Ovary (tissue), 9 donors: ENCODE measurements around the gene CCDC81. TPM values are rescaled to one million over a fixed set of nuclear protein-coding genes. Genes with fewer than 3 reads are reported as not detected.

Experiments
- DNase-seq, 5 donors: peaks; one replicate each; pipeline ENCODE4 v3.0.0-alpha.2; 2019 to 2020
- H3K27ac ChIP-seq, 2 donors: fragments of 200-600 bp; one replicate each; pipeline versions ENCODE4 v1.5.1 to v1.8.0; 2019 to 2022
- H3K27me3 ChIP-seq: fragments of 200-600 bp; one replicate; pipeline ENCODE4 v1.8.0; 2022
- H3K36me3 ChIP-seq: fragments of 200-600 bp; sonication (generic); one replicate; pipeline ENCODE4 v1.5.1; 2019
- H3K4me1 ChIP-seq: one replicate; pipeline ENCODE4 v1.8.1; 2013; ENCODE audit warnings: mild to moderate bottlenecking, moderate library complexity; ENCODE audit not compliant: insufficient read depth
- H3K4me3 ChIP-seq: fragments of 200-600 bp; sonication (generic); one replicate; pipeline ENCODE4 v1.5.1; 2017
- H3K9me3 ChIP-seq, 2 donors: fragments of 200-600 bp in 1 of 2; sonication (generic) in 1 of 2; one replicate each; pipeline versions ENCODE4 v1.5.1 to v1.8.1; 2013 to 2019; ENCODE audit warnings: mild to moderate bottlenecking in 1 of 2, moderate library complexity in 1 of 2
- EP300 ChIP-seq: sonication (generic); formaldehyde crosslinking; IDR thresholded peaks from one replicate; pipeline ENCODE4 v1.6.1; 2017; ENCODE audit warnings: antibody characterized with exemption
- POLR2A ChIP-seq: fragments of 450-650 bp; IDR thresholded peaks from one replicate; pipeline ENCODE4 v1.6.1; 2017; ENCODE audit warnings: antibody characterized with exemption, mild to moderate bottlenecking, moderate library complexity
- WGBS, 3 donors: extraction: QIAGEN DNeasy Blood & Tissue Kit in 1 of 3; methylation state at CpG; one replicate each; pipeline versions ENCODE4 v1.1.5 to v1.1.7; 2013 to 2017; 5-methylcytosine and 5-hydroxymethylcytosine counted together
- intact Hi-C, 4 donors: fragments of 100-400 bp; cut with DNase I; formaldehyde crosslinking; loops; one replicate each; pipeline versions ENCODE4 v1.11.0 to v1.15.1; 2022 to 2023
- polyA plus RNA-seq, 2 donors: library from polyadenylated mRNA; stranded (reverse); fragments of 200-250 nt in 1 of 2; fragments of 350-450 nt in 1 of 2; fragmentation: Illumina TruSeq in 1 of 2; extraction: RNeasy Lipid Tissue Mini Kit (QIAGEN cat#74804) in 1 of 2; gene quantifications; one replicate each; pipeline ENCODE4 v1.2.3, GENCODE V29; 2013 to 2014
- total RNA-seq, 7 donors: library from RNA; depleted of rRNA in 2 of 7; stranded (reverse); fragments of >200 nt in 2 of 7; fragmentation: NEBNext Ultra II Directional in 3 of 7; extraction: Animal tissue kit (Norgen Biotek cat#: 25700) in 3 of 7; gene quantifications; one replicate each; pipeline versions ENCODE4 v1.1.0 to v1.2.4, GENCODE V29; 2016 to 2023
- TF ChIP-seq, protein P1 (sequence below), 3 donors: fragments of 450-650 bp in 2 of 3; fragments of 200-600 bp in 1 of 3; IDR thresholded peaks; one replicate each; pipeline versions ENCODE4 v1.5.1 to v1.8.0; 2016 to 2022; ENCODE audit warnings: antibody characterized with exemption in 3 of 3, mild to moderate bottlenecking in 1 of 3
- donor health status: DM: no; HTN: no; CAD: no; lungs with moderate emphysema.
- donor health status: DM: no; HTN: no; CAD: no.
- donor health status: Bipolar disorder and iron deficiency.
- donor health status: DM: yes; HTN: yes; CAD: no.
- donor health status: DM: no; HTN: no; CAD: no.
- donor health status: DM: yes; HTN: yes; CAD: no.

Gene CCDC81
- total and polyA plus RNA-seq, 9 donors: 0.36 to 9.5 (median 1.9) TPM

DNA sequence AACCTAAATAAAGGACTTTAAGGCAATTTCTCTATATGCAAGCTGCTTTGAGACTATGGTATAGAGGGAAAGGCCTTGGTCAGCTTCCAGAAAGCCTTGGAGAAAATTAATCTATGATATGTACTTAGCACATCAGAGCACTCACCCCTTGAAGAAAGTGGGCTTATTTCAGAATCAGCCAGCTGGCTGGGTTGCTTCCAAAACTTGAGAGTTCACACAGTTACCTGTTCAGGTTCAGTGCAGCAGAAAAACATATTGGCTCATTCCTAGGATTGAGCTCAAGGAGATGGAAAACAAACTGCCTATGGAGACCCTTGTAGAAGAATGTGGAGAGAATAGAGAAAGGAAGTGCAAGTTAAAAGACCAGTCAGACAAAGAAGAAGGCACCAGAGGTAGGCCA, 22.7 kb downstream of the CCDC81 start:
- peaks cover 6% of the 10 kb centered on the region for H3K4me1 ChIP-seq
- no peaks in the 10 kb centered on the region for H3K9me3 ChIP-seq
- H3K36me3 ChIP-seq: no peaks in the 10 kb centered on the region
- no peaks in the 10 kb centered on the region for H3K27me3 ChIP-seq
- TF ChIP-seq EP300: no peak
- TF ChIP-seq POLR2A: no peak
- TF ChIP-seq, protein P1, sequence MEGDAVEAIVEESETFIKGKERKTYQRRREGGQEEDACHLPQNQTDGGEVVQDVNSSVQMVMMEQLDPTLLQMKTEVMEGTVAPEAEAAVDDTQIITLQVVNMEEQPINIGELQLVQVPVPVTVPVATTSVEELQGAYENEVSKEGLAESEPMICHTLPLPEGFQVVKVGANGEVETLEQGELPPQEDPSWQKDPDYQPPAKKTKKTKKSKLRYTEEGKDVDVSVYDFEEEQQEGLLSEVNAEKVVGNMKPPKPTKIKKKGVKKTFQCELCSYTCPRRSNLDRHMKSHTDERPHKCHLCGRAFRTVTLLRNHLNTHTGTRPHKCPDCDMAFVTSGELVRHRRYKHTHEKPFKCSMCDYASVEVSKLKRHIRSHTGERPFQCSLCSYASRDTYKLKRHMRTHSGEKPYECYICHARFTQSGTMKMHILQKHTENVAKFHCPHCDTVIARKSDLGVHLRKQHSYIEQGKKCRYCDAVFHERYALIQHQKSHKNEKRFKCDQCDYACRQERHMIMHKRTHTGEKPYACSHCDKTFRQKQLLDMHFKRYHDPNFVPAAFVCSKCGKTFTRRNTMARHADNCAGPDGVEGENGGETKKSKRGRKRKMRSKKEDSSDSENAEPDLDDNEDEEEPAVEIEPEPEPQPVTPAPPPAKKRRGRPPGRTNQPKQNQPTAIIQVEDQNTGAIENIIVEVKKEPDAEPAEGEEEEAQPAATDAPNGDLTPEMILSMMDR (IDR thresholded peaks at IDR 0.05): no peak
- DNase-seq: no peak
- H3K27ac ChIP-seq: no peak overlapping the region
- intact Hi-C loops: no loop called here
- H3K4me3 ChIP-seq: no peak overlapping the region

DNA sequence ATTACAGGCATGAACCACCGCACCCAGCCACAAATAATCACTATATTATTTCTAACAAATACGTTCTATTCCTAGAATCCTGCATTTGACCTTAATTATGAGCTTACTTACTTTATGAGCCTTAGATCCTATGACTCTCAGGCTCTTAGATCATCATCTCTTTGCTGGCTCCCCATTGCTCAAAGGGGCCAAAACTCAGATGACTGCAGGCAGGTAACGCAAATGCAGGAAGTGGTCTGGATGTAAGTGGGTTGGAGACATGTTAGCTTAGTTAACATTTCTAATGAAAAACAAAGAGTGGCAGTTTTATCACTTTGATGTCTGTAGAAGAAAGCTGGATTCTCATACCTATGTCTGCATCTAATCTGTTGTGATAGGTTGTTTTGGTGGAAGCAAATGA, 23.4 kb downstream of the CCDC81 start:
- TF ChIP-seq, protein P1 (IDR thresholded peaks at IDR 0.05): no peak
- TF ChIP-seq POLR2A: no peak
- TF ChIP-seq EP300: no peak
- Histone ChIP-seq H3K27me3 (no peaks in the 10 kb centered on the region), H3K36me3 (no peaks in the 10 kb centered on the region), H3K9me3 (no peaks in the 10 kb centered on the region), H3K4me3 (no peak overlapping the region), H3K4me1 (peaks cover 6% of the 10 kb centered on the region), H3K27ac (no peak overlapping the region)
- intact Hi-C loops: no loop called here
- no peak for DNase-seq
- WGBS, 3 donors: 93 to 96% (median 96%) methylated on average over 3 of the region's 3 CpGs

DNA sequence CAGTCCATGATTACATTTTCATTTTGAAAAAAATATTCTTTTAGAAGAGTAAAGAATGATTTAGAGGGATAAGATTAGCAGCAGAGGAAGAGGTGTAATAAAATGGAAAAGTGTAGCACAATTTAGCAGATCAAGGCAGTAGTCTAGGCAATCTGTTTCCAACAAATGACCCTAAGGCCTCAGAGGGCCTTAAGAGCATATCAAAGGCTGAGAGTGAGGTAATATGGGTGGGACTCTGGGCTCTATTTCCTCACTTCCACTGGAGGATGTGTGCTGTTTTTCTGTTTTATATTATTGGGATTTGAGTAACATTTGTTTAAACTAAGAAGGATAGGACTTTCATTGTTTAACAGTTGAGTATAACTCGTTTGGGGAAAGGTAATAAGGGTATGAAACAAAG, 28.8 kb downstream of the CCDC81 start:
- Histone ChIP-seq H3K36me3 (no peaks in the 10 kb centered on the region), H3K4me3 (no peak overlapping the region), H3K9me3 (no peaks in the 10 kb centered on the region), H3K27ac (no peak overlapping the region), H3K4me1 (no peaks in the 10 kb centered on the region), H3K27me3 (no peaks in the 10 kb centered on the region)
- WGBS, 3 donors: 78 to 89% (median 85%) methylated on average over 1 of the region's 1 CpG
- DNase-seq: no peak
- TF ChIP-seq, protein P1 (IDR thresholded peaks at IDR 0.05): no peak
- TF ChIP-seq POLR2A: no peak
- no peak for TF ChIP-seq EP300
- intact Hi-C loops: no loop called here

DNA sequence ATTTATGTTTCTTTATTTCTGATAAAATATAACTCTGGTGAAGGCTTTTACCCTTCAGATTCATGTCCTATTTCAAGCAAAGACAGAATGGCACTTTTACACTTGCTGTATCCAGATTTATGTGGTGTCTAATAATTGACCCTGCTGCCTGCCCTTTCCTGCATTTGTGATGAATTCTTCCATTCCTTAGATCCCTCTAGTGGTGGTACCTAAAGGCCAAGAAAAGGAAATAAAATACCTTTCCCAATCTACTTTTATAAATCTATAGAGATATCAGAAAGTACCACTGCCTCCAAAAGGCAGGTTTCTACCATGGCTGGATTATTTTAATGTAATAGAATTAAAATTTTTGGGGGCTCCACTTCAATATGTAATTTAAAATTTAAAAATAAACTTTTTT, 34.2 kb downstream of the CCDC81 start:
- Histone ChIP-seq H3K4me1 (no peaks in the 10 kb centered on the region), H3K27me3 (no peaks in the 10 kb centered on the region), H3K9me3 (no peaks in the 10 kb centered on the region), H3K27ac (no peak overlapping the region), H3K4me3 (no peak overlapping the region), H3K36me3 (no peaks in the 10 kb centered on the region)
- no peak for TF ChIP-seq POLR2A
- TF ChIP-seq, protein P1 (IDR thresholded peaks at IDR 0.05): no peak
- no peak for TF ChIP-seq EP300
- intact Hi-C loops: no loop called here
- DNase-seq: no peak

DNA sequence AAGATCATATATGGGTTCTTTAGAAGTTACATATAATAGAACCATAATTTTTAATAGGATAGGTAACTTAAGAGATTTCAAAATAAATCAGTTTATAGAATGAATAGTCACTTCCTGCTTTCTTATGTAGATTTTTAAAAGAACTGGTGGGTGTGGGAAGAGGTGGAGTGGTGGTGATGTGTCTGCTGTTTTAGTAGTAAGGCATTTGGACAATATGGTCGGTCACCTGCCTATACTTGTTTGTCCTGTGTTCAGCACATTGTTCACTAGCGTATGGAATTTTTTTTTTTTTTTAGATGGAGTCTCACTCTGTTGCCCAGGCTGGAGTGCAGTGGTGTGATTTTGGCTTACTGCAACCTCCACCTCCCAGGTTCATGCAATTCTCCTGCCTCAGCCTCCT, 39.3 kb downstream of the CCDC81 start:
- WGBS, 3 donors: 95 to 98% (median 97%) methylated on average over 2 of the region's 2 CpGs
- Histone ChIP-seq H3K36me3 (no peaks in the 10 kb centered on the region), H3K4me1 (no peaks in the 10 kb centered on the region), H3K4me3 (no peak overlapping the region), H3K27ac (no peak overlapping the region), H3K9me3 (no peaks in the 10 kb centered on the region), H3K27me3 (no peaks in the 10 kb centered on the region)
- DNase-seq: no peak
- intact Hi-C loops: no loop called here
- TF ChIP-seq, protein P1 (IDR thresholded peaks at IDR 0.05): no peak
- TF ChIP-seq POLR2A (no peak), EP300 (no peak)
